Measurements from ENCODE around the gene GALNT9.

GRCh38 chr12:132292328-132293319, 36.8 kb downstream of the GALNT9 start:
- TF ChIP-seq CTCF (IDR thresholded peaks at IDR 0.05) (no peak), POLR2A (IDR thresholded peaks at IDR 0.05) (no peak)
